Immature natural killer cell (primary cell): ENCODE results near the gene TXLNB. TPM values are rescaled to one million over a fixed set of nuclear protein-coding genes. Genes with fewer than 3 reads are reported as not detected.

Experiments
- DNase-seq, 3 donors: peaks; one replicate each; pipeline ENCODE4 v3.0.0; 2022; ENCODE audit warnings: mixed read lengths in 1 of 3
- H3K27ac Mint-ChIP-seq, 6 donors: one replicate each; pipeline ENCODE4 v1.8.0; 2020; ENCODE audit warnings: mixed read lengths in 6 of 6, mild to moderate bottlenecking in 5 of 6, inconsistent platforms in 4 of 6, moderate library complexity in 3 of 6
- H3K27me3 Mint-ChIP-seq, 3 donors: one replicate each; pipeline ENCODE4 v1.8.0; 2020 to 2021; ENCODE audit warnings: low read depth in 3 of 3, mild to moderate bottlenecking in 3 of 3, mixed read lengths in 3 of 3, moderate library complexity in 3 of 3, inconsistent platforms in 1 of 3
- H3K36me3 Mint-ChIP-seq, 3 donors: one replicate each; pipeline ENCODE4 v1.8.0; 2020; ENCODE audit warnings: mixed read lengths in 3 of 3, inconsistent platforms in 2 of 3, mild to moderate bottlenecking in 2 of 3
- H3K4me1 Mint-ChIP-seq, 2 donors: one replicate each; pipeline ENCODE4 v1.8.0; 2020; ENCODE audit warnings: inconsistent platforms in 2 of 2, mild to moderate bottlenecking in 2 of 2, mixed read lengths in 2 of 2, moderate library complexity in 1 of 2
- H3K4me3 Mint-ChIP-seq, 5 donors: one replicate each; pipeline ENCODE4 v1.8.0; 2020; ENCODE audit warnings: mild to moderate bottlenecking in 5 of 5, mixed read lengths in 5 of 5, inconsistent platforms in 3 of 5, moderate library complexity in 3 of 5
- H3K9me3 Mint-ChIP-seq, 6 donors: one replicate each; pipeline ENCODE4 v1.8.0; 2020; ENCODE audit warnings: mild to moderate bottlenecking in 6 of 6, mixed read lengths in 6 of 6, inconsistent platforms in 4 of 6, moderate library complexity in 3 of 6
- polyA plus RNA-seq, 3 donors: library from polyadenylated mRNA; unstranded; fragments of 300-500 nt; fragmentation: Illumina TruSeq; gene quantifications; one replicate each; pipeline ENCODE4 v1.2.3, GENCODE V29; 2021

Gene TXLNB
- polyA plus RNA-seq, 3 donors from 2014 or later: 0.08 to 0.32 TPM; not detected in 1

DNA sequence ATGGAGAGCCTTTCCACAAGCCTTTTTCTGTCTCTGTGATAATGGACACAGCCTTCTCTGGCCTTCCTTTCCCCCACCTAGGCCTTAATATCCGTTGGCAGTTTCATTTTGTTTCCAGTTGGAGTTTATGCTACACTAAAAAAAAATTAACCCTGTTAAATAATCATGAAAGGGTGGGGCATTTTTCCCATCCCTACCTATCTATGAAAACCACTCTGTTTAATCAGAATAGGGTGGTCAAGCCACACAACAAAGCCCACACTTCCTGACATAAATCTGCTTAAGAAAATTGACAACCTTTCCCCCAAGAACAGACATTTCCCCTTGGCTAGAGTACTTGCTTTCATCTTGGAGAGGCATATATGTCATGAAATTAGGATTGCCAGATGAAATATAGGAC, 14.2 kb downstream of the TXLNB start:
- peak overlapping the region in 4 of 6 donors; percentile 11 to 92 (median 84) for H3K27ac Mint-ChIP-seq
- no peak for DNase-seq
- H3K4me1 Mint-ChIP-seq: peaks cover 27 to 35% of the 10 kb centered on the region in 2 donors
- no peak overlapping the region for H3K4me3 Mint-ChIP-seq
- no peaks in the 10 kb centered on the region for H3K9me3 Mint-ChIP-seq
- no peaks in the 10 kb centered on the region for H3K27me3 Mint-ChIP-seq
- H3K36me3 Mint-ChIP-seq: peaks cover 0 to 8% (median 0%) of the 10 kb centered on the region in 3 donors

- peaks cover 0 to 11% (median 0%) of the 10 kb centered on the region in 3 donors for H3K36me3 Mint-ChIP-seq
- H3K9me3 Mint-ChIP-seq: no peaks in the 10 kb centered on the region
- H3K27me3 Mint-ChIP-seq: no peaks in the 10 kb centered on the region
- H3K27ac Mint-ChIP-seq: peak overlapping the region in 1 of 6 donors; percentile 82
- H3K4me3 Mint-ChIP-seq: no peak overlapping the region
- no peak for DNase-seq
- H3K4me1 Mint-ChIP-seq: peaks cover 27 to 35% of the 10 kb centered on the region in 2 donors
Observed at GRCh38 chr6:139277161-139277560, 14.6 kb downstream of the TXLNB start.

DNA sequence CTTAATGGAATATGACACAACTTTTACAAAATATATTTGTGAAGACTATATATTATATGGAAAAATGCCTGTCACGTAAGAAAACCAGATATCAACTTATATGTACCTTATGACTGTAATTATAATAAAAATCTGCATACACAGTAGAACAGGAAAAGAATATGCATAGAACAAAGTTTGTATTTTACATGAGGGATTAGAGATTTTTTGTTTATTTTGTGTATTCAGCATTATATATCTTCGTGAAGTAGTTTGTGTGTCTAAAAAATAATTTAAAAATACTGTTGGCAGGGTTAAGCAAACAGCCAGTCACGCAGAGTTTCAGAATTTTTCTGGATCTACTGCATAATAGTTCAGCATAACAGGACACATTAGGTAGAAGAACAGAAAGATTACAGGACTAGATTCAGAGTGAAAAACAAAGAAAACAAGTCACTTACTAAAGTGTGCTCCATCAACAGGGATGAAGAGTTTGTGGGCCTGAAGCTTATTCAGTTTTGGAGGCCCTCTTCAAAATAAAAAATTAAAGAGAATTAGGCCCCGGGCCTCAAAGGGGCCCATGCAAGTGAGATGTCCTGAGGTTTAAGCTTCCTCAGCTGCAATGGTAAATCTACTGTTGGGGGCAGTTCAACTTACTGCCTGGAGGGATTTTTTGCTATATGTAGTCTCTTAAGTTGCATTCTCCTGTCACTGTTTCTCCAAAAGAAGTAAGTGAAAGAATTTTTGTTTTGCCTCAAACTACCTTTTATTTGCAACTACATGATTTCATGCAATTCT, 16.3 kb downstream of the TXLNB start:
- Mint-ChIP-seq H3K27ac (peak overlapping the region in 2 of 6 donors; percentile 15 to 25), H3K36me3 (peaks cover 0 to 11% (median 0%) of the 10 kb centered on the region in 3 donors)

DNA sequence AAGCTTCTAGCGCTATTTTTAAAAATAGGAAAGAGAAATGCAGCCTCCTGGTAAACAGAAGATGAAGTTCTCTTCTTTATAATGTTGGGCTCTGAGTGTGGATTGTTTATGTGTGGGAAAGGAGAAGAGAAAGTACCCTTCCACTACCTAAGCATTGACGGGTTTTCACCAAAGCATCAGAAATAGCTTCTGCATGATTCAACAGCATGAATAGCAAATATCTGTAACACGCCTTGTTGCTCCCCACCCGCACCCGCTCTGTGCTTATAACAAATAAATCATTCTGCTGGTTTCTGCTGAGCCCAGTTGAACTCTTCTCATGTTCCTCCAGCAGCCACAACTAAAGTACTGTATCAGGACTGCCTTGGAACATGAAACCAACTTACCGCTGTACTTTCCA, 20.7 kb downstream of the TXLNB start:
- H3K27ac Mint-ChIP-seq: no peak overlapping the region
- no peak overlapping the region for H3K4me3 Mint-ChIP-seq
- H3K27me3 Mint-ChIP-seq: no peaks in the 10 kb centered on the region
- no peak for DNase-seq
- peaks cover 0 to 2% (median 0%) of the 10 kb centered on the region in 6 donors for H3K9me3 Mint-ChIP-seq
- peaks cover 0 to 32% (median 0%) of the 10 kb centered on the region in 3 donors for H3K36me3 Mint-ChIP-seq
- no peaks in the 10 kb centered on the region for H3K4me1 Mint-ChIP-seq

More for the DNA sequence above, 16.3 kb downstream of the TXLNB start:
- H3K9me3 Mint-ChIP-seq: no peaks in the 10 kb centered on the region
- H3K27me3 Mint-ChIP-seq: no peaks in the 10 kb centered on the region
- no peak for DNase-seq
- H3K4me1 Mint-ChIP-seq: peaks cover 22 to 28% of the 10 kb centered on the region in 2 donors
- no peak overlapping the region for H3K4me3 Mint-ChIP-seq

DNA sequence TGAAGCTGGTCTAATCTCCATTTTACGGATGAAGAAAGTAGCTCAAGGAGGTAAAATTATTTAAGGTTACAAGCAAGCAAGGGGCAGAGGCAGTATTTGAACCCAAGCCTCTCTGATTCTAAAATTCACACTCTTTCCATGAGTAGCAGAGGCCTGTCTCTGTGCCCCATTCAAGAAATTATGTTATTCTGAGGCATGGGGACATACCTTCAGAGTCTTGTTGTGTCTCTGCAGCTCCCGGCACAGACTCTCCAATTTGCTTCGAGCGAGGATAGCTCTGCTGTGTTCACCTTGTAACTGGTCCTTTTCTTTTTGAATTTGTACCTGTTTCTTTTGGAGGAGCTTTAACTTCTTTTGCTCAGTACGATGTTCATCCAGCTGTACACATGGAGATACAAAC, 21.5 kb downstream of the TXLNB start:
- no peaks in the 10 kb centered on the region for H3K27me3 Mint-ChIP-seq
- H3K9me3 Mint-ChIP-seq: peaks cover 0 to 5% (median 0%) of the 10 kb centered on the region in 6 donors
- DNase-seq: no peak
- H3K4me3 Mint-ChIP-seq: no peak overlapping the region
- no peaks in the 10 kb centered on the region for H3K4me1 Mint-ChIP-seq
- H3K36me3 Mint-ChIP-seq: peaks cover 0 to 38% (median 0%) of the 10 kb centered on the region in 3 donors
- H3K27ac Mint-ChIP-seq: no peak overlapping the region

GRCh38 chr6:139265512-139266190, 26.1 kb downstream of the TXLNB start:
- Mint-ChIP-seq H3K4me3 (no peak overlapping the region), H3K4me1 (no peaks in the 10 kb centered on the region), H3K27me3 (no peaks in the 10 kb centered on the region), H3K36me3 (peaks cover 5 to 37% (median 5%) of the 10 kb centered on the region in 3 donors), H3K27ac (no peak overlapping the region), H3K9me3 (peaks cover 0 to 5% (median 0%) of the 10 kb centered on the region in 6 donors)
- DNase-seq: no peak

DNA sequence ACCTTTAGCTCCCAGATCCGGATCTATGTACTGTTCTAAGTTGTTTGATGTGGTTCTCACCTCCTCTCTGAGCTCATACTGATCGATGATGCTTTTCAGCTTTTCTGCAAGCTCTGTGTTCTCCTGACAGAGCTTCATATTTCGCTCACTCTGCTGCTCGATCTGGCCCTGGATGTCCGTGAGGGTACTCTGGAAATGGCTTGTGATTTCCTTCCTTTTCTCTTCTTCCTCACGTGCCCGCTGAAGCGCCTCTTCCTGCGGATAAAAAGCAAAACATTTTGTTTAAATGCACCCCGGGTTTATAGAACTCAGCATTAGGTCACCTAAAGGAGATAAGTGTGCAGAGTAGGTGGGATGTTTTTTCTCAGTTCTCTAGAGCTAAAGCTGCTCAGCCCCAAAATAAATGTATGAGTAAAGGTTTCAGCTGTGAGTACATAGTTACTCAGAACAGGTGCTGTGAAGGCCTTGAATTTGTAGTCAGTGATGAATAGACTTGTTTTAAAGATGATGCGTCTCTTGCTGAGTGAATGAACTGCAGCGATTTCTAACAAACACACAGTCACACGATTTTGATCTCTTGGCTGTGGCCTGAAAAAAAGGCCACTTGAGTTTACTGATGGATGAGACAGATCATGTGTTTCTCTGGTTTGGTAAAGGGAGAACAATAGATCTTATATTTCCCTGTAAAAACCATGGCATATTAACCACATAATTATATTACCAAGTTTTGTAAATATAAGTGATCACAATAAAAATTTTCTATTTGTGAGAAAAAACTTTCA, 29.1 kb downstream of the TXLNB start:
- DNase-seq: no peak
- Mint-ChIP-seq H3K9me3 (peaks cover 0 to 2% (median 0%) of the 10 kb centered on the region in 6 donors), H3K4me3 (no peak overlapping the region)

DNA sequence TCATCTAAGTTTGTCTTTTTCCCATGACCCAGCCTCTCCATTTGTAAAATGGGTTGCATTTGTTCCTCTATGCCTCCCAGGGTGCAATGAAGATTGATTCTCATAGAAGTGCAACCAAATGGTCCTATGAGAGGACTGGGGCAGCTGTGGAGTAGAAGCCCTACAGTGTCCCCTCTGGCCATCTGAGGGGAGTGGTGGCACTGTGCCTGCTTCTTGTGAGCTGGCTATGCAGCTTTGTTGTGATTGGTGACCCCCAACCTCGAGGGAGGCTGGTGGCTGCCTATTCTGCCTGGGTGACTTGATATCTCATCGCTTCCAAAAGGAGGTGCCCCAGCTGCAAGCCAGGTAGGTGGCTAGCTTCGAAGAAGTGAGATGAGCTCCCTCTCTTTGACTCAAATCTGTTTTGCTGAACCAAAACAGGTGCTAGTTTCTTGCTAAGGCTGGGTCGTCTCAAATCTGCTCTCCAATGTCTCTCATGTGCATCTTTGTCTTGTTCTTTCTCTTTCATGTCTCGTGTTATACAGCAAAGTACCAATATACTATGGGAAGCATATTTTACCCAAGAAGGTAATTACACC, 33.9 kb downstream of the TXLNB start:
- Mint-ChIP-seq H3K4me1 (no peaks in the 10 kb centered on the region), H3K27ac (no peak overlapping the region), H3K27me3 (peaks cover 0 to 1% (median 0%) of the 10 kb centered on the region in 3 donors), H3K4me3 (no peak overlapping the region), H3K36me3 (peaks cover 10 to 34% (median 20%) of the 10 kb centered on the region in 3 donors), H3K9me3 (no peaks in the 10 kb centered on the region)
- no peak for DNase-seq

More for the DNA sequence above, 29.1 kb downstream of the TXLNB start:
- Mint-ChIP-seq H3K27ac (no peak overlapping the region), H3K27me3 (no peaks in the 10 kb centered on the region), H3K4me1 (no peaks in the 10 kb centered on the region), H3K36me3 (peaks cover 10 to 46% (median 20%) of the 10 kb centered on the region in 3 donors)

DNA sequence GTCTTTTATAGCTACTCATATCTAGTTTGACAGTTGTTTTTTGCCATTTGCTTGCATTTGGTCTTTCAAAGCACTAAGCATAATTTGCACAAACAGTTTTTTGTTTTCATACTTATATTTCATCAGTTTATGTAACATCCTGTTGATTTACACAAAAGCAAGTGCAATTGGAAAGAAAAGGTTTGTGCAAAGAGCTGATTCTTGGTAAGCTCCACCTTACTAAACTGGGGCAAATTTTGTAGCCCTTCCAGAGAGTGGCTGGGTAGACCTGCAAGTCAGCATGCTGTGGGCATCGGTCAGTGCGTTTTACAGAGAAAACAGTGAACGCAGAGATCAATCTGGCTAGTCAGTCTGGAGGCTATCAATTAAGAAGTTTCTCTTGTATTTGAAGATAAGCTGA, 34.5 kb downstream of the TXLNB start:
- Mint-ChIP-seq H3K27ac (no peak overlapping the region), H3K4me1 (peaks cover 0 to under 1% of the 10 kb centered on the region in 2 donors), H3K27me3 (peaks cover 0 to 1% (median 0%) of the 10 kb centered on the region in 3 donors), H3K9me3 (no peaks in the 10 kb centered on the region), H3K4me3 (no peak overlapping the region), H3K36me3 (peaks cover 7 to 31% (median 20%) of the 10 kb centered on the region in 3 donors)
- DNase-seq: no peak

- Mint-ChIP-seq H3K9me3 (no peaks in the 10 kb centered on the region), H3K27me3 (peaks cover 0 to 1% (median 0%) of the 10 kb centered on the region in 3 donors), H3K27ac (no peak overlapping the region), H3K4me1 (peaks cover 10 to 12% of the 10 kb centered on the region in 2 donors), H3K4me3 (no peak overlapping the region), H3K36me3 (peaks cover 5 to 26% (median 19%) of the 10 kb centered on the region in 3 donors)
- DNase-seq: no peak
Observed at GRCh38 chr6:139256087-139256486, 35.7 kb downstream of the TXLNB start.

DNA sequence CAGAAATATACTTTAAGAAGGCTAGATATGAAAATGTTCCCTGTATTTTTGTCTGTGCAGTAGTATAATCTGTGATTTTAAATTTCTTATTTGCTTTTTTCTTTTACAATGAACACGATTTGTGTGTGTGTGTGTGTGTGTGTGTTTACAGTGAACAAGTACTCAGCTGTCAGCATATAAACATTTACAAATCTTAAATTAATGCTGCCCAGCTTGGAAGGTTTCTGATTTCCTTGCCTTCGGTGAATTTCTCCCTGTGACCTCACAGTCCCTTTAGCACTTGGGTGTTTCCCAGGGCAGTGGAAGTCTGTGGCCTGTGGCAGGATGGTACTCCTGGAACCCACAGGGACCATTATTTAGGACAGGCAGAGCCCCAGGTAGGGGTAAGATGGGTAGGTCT, 37.6 kb downstream of the TXLNB start:
- Mint-ChIP-seq H3K9me3 (no peaks in the 10 kb centered on the region), H3K27ac (peak overlapping the region in 1 of 6 donors; percentile 58), H3K4me1 (peaks cover 26% of the 10 kb centered on the region in 2 donors), H3K4me3 (no peak overlapping the region), H3K36me3 (peaks cover 0 to 14% (median 5%) of the 10 kb centered on the region in 3 donors), H3K27me3 (peaks cover 0 to 1% (median 0%) of the 10 kb centered on the region in 3 donors)
- no peak for DNase-seq

GRCh38 chr6:139253656-139254055, 38.1 kb downstream of the TXLNB start:
- Mint-ChIP-seq H3K4me3 (no peak overlapping the region), H3K27ac (peak overlapping the region in 2 of 6 donors; percentile 32 to 58), H3K4me1 (peaks cover 26% of the 10 kb centered on the region in 2 donors), H3K36me3 (peaks cover 0 to 9% (median 0%) of the 10 kb centered on the region in 3 donors), H3K27me3 (peaks cover 0 to 1% (median 0%) of the 10 kb centered on the region in 3 donors), H3K9me3 (no peaks in the 10 kb centered on the region)
- no peak for DNase-seq
